GM21447 (cell line): Measurements from ENCODE around the gene IPCEF1.
A peak's percentile ranks its signal among the peaks of the same experiment; 100 is the strongest.

ENCODE experiments used
- ATAC-seq: cut with Tn5 transposase; IDR thresholded peaks from one replicate; pipeline ENCODE4 v1.9.1; 2021; ENCODE audit not compliant: unreplicated experiment

The IPCEF1 gene, protein sequence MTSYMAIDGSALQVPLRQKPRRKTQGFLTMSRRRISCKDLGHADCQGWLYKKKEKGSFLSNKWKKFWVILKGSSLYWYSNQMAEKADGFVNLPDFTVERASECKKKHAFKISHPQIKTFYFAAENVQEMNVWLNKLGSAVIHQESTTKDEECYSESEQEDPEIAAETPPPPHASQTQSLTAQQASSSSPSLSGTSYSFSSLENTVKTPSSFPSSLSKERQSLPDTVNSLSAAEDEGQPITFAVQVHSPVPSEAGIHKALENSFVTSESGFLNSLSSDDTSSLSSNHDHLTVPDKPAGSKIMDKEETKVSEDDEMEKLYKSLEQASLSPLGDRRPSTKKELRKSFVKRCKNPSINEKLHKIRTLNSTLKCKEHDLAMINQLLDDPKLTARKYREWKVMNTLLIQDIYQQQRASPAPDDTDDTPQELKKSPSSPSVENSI

DNA sequence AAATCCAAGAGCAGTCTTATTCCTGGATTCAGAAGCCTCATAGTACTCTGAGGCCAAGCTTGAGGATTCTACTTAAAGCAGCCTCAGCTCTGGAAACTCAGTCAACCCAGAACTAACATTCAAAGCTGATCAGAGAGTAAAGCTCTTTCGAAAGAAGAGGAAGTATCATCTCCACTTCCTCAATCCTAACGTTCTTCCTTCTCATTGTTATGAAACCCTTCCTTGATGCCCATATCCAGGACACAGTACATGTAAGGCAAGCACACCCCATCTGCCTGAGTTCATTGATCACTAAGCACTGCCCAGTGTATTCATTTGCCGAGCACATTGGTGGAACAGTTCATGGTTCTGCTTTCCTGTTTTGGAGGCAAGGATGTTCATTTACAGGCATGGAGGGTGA lies at the start of gene IPCEF1:
IPCEF1 (minus strand) TSS at position 114 of the 400 bp plus-strand sequence. CDS start 90,856 bp downstream, outside the sequence.
- peak; percentile 22 for ATAC-seq

DNA sequence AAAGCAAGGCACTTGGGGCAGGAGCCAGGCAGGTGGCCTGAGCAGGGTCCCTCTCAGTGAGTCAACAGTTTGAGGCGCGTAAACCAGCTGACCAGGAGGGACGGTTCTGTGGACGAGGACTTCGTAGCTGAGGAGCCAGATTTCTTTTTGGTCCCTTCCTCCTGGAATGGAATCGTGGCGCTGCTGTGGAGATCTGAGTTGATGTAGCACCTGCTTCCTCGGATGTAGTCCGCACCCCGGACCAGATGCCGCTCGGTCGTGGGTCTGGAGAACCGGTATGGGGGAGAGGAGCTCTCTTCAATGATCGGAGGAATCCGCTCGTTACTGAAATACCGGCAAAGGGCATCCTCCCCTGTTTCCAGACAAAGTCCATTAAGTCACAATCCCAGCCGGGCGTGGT lies 49.7 kb upstream of the IPCEF1 start:
- no peak for ATAC-seq

DNA sequence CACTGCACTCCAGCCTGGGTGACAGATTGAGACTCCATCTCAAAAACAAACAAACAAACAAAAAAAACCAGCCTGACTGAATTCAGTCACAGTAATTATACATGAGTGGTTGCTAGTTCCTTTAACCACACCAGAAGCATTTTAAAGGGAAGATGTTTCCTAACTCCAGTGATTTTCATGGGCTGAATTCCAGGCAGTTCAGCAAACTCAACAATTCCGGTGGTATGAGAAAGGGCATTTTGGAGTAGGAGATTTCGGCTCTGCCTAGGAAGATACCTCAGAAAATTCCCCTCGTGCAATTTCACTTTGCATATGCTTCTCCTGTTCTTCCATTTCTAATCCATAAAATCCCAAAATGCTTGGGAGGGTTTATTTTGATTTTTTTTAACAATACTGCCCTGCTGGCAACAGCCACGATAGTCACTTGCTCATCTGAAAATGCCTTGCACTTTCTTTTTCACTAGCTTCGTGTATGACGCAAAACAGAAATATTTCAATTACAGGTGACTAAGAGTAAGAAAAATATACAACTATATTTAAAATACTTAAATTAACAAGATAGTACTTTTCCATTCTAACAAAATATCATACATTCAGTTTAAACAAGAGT lies 48.3 kb upstream of the IPCEF1 start:
- ATAC-seq, result no peak

DNA sequence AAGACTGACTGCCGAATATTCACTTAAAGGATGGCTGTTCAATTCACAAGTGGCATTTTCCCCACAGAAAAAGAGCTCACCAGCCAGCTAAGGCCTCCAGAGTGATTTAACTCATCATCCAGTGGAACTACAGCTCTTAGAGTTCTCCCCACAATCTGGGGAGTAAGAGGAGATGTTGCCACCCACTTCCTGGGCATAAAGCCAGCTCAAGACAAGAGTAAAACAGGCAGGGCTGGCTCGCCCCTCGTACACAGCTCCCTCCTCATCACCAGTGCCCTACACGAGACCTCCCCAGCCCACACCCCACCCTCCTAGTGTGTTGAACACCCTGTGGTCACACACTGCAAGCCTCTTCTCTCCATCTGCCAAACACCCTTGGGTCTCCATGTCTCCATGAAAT lies 47.2 kb upstream of the IPCEF1 start:
- no peak for ATAC-seq

DNA sequence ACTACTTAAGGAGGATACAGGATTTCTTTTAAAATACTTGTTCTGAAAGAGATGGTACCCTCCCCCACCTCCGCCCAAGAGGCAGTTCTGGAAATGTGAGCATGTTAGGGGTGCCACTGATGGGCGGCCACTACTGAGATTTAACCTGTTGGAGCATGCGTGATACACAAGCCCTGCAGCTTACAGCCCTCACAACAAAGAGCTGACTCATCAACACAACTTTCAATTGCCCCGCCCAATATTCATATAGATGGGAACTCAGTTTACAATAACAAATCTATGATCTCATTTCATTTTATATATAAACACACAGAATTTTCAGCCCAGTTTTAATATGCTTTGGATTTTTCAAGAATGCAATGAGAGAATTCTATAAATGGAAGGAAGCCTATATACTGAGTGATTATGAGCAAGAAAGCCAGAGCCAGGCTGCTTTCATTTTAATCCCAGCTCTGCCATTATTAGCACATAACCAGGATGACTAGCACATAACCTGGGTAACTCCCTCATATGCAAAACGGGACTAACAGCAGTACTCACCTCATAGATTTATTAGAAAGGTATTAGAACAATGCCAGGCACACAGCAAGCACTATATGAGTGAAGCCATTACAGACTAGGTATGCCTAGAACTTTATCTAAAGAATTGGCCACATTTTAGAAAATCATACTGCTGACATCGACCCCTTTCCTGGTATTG lies 45.6 kb upstream of the IPCEF1 start:
- ATAC-seq, result no peak

DNA sequence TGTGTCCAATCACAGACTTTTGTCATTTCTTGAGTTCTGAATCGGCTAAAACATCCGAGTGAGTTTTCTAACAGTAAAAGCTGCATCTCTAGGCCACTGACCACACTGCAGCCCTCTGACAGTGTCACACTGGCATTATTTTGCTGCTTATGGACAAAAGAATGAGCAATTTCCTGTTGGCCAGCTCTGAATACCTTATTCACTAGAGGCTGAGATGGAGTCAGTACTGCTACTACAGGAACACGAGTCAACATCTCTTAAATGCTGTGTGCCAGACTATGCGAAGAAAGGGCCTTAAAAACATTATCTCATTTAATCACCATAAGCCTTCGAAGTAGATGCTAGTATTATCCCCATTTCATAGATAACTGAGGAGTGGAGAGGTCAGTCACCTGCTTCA lies 42.5 kb upstream of the IPCEF1 start:
- ATAC-seq, result no peak

DNA sequence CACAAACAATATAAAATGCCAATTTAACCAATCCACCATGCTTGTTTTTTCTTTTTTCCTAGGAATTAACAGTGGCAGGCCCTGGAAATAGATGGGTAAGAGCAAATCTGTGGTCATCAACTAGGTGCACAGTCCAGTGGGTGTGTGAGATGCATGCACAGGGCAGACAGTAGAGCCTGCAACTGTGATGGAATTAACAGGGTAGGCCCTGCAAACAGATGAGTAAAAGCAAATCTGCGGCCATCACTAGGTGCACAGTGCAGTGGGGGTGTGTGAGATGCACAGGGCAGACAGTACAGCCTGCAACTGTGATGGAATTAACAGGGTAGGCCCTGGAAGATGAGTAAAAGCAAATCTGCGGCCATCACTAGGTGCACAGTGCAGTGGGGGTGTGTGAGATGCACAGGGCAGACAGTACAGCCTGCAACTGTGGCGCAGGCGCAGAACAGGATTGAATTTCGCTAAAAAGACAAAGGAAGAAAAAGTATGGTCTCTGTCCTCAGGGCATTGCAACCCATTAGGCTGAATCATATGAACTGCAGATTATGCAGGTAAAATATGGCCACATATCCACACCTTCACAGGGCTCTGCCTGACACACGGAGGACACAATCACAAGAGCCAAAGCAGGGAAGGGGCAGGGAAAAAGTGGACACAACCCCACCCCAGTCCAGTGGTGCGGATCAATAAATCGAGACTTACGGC lies 41.0 kb upstream of the IPCEF1 start:
- no peak for ATAC-seq

DNA sequence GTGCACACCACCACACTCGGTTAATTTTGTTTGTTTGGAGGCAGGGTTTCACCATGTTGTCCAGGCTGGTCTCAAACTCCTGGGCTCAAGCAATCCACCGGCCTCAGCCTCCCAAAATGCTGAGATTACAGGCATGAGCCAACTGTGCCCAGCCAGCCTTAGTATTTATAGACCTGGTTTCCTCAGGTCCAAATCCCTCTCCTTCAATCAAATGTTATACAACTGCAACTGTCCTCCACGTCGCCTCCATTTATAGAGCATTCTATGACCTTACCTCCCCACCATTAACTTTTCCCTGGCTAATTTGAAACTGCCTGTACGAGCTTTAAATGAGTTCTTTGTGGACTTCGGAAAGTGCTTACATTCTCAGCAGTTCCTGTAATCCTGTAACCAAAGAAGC lies 39.3 kb upstream of the IPCEF1 start:
- no peak for ATAC-seq

DNA sequence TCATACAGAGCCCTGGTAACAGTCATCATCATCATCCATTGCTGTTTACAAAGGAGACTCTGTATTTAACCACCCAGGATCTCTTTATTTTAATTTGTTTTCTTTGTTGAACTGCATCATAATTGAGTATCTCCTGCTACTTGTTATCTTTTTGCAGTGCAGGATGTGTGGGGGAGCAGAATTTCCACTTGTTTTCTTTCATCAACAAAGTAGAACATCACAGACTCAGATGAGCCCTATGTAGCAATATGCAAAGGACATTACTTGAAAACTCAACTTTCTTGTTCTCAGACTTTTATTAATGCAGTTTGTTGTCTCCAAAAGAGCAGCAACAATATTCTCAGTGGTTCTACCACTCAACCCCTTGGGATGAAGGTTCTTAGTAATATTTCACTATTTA lies 38.7 kb upstream of the IPCEF1 start:
- ATAC-seq, result no peak

DNA sequence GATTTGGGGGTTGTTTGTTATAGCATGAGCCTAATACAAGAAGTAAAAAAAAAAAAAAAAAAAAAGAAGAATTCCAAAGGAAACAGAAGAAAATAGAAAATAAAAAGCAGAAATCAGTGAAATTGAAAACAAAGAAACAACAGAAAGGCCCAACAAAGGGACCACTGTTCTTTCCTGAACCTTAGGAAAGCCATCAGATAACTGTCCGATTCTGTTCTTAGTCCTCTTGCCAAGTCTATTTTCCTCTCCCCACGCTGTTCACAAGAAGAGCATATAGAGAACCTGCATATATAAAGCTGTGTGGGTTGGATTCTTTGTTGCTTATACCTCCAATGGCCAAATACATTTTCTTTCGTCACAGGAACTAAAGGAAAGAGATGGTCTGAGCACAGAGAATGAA lies 38.0 kb upstream of the IPCEF1 start:
- ATAC-seq, result no peak

DNA sequence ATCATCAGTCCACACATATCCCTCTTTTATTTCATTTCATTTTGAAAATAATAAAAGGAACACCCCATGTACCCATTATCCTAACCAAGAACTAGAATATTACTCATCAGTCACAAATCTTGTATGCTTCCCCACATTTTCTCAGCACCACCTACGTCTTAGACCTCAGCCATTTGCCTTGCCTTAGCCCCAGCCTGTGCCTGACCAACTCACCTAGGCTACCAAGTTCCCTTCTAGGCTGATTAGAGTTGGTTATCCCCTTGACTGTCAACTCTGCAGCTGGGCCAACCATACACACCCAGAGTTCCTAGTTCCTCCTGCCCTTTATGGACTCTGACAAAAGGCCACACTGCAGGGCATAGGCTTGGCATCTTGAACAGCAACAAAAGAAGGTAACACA lies 33.4 kb upstream of the IPCEF1 start:
- ATAC-seq, result no peak

DNA sequence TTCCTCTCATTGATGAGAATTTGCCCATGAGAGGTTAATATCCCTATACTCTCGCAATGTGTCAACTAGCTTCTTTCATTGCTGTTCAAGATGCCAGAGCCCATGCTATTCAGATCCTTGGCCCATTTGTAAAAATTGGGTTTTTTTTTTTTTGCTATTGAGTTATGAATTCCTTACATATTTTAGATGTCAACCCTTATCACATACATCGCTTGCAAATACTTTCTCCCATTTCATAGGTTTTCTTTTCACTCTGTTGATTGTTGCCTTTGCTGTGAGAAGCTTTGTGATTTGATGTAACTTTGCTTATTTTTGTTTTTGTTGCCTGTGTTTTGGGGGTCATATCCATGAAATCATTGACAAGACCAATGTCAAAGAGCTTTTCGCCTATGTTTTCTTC lies 32.2 kb upstream of the IPCEF1 start:
- ATAC-seq, result no peak

DNA sequence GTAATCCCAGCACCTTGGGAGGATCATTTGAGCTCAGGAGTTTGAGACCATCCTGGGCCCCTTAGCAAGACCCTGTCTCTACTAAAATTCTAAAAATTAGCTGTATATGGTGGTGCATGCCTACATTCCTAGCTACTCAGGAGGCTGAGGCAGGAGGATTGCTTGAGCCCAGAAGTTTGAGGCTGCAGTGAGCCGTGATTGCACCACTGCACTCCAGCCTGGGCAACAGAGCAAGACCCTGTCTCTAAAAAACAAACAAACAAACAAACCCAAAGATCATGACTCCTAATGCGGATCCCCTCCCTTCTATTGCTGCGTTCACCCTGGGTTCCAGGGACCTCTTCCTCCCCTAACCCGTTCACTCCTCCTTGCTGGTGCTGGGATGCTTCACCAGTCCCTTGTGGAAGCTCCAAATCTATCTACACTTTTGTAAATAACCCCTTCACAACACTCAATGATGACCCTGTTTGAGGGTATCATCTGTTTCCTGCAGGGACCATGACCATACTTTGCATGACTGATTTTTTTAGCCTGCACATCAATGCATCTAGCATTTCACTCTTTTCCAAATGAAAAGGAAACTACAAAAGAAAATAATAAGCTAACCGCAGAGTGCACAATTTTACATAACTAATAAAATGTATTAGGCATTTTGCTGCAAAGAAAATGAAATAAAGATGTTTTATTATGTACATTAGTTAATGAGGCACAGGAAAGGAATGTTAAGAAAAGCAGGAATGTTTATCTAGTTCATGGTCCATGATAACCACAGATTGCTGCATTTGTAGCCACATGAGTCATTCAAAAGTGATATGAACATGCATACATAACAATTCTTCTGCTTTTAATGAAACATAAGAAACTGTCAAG lies 30.5 kb upstream of the IPCEF1 start:
- no peak for ATAC-seq

DNA sequence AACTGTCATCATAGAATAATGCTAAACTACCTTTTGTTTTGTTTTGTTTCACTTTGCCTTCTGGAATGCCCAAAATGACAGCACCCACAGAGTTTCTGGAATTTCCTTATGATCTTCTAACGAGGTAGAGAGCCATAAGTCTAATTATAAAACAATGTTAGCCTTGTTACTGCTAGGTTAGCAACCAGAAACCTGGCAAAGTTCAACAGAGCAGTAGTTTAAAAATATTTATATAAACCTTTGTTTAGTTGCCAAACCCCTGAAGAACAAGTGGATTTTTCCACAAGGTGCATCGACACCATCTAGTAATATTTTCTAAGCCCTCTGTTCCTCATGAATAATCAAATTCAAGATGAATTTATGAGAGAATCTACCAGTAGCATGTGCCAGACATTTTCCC lies 27.6 kb upstream of the IPCEF1 start:
- no peak for ATAC-seq

DNA sequence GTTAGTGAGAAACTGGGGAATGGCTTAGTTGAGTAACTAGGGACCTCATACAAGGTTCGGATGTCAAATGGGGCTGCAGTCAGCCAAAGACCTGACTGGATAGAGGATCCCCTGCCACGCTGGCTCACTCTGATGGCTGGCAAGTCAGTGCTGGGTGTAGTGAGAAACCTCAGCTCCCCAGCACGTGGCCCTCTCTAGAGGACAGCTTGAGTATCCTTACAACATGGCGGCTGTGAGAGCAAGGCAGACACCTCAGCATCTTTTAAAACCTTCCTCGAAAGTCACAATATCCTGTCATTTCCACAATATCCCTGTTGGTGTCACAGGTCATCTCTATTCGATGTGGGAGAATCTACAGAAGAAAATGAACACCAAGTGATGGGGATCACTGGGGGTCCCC lies 26.7 kb upstream of the IPCEF1 start:
- no peak for ATAC-seq

DNA sequence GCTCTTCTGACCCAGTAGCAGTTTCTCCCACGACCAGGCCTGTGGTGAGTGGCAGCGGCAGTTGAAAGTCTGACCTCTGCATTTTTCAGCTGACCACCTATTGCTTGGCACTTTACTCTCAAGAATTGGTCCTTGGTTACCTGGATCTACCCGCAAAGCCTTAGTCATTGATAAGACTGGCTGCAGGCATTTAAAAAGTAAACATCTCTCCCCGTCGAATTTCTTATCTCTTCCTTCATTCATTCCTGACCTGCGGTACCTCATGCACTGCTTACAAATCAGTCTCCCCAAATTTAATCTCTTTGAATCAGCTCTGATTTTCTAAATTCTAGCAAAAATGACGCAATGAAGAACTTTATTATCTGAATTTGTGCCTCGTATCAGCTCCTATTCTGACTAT lies 26.1 kb upstream of the IPCEF1 start:
- no peak for ATAC-seq

DNA sequence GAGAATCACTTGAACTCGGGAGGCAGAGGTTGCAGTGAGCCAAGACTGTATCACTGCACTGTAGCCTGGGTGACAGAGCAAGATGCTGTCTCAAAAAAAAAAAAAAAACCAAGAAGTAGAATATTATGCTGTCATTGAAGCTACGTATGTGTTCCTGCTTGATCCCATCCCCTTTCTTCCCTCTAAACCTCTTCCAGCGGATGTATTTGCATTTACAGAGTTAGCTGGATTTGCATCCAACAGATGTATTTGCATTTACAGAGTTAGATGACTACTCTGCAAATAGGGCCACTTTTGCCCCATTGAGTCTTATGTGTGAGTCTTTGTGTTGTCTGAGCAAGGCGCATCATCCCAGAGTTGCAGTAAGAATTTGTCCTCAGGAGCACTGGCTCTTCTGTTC lies 24.9 kb upstream of the IPCEF1 start:
- no peak for ATAC-seq

DNA sequence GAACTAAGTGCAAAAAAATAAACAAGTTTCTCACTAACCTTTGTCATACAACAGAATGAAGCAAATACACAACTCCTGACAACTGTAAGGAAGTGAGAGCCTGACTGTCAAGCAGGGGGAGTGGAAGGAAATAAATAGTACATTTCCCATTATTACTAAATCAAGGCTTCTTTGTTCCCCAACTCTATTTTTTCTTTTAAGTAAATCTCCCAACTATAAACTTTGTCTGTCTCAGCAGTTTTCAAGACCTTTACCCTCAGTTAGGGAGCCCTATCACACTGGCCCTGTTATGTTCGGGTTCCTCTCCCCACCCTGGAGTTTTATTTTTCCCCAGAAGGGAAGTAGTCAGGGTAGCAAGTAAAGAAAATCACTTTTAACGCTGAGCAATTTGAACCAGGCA lies 24.1 kb upstream of the IPCEF1 start:
- no peak for ATAC-seq

DNA sequence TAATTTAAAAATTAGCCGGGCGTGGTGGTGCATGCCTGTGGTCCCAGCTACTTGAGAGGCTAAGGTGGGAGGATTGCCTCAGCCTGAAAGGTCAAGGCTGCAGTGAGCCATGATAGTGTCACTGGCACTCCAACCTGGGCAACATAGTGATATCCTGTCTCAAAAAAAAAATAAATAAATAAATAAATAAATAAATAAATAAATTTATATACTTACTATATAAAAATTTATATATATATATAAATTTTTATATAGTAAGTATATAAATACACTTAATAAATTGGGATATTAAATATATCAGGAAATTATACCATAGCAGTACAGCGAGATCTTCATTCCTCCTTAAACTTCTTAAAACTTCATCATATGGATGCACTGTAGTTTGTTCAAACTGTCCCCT lies 23.0 kb upstream of the IPCEF1 start:
- ATAC-seq, result no peak

DNA sequence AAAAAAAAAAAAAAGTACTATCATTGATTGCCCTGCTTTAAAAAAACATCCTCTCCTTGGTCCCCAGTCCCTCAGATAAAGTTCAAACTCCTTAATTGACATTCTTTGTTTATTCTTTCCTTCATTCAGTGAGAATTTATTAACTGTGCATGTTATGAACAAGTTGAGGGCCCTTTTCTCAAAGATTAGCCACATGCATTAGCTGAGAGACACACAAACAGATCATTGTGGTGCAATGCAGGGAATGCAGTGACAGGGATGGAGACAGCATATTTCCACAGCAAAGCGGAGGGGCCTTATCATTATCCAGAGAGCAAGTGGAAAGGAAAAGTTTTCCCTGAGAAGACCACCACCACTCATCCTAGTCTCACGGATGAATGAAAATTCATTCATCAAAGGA lies 21.9 kb upstream of the IPCEF1 start:
- no peak for ATAC-seq

DNA sequence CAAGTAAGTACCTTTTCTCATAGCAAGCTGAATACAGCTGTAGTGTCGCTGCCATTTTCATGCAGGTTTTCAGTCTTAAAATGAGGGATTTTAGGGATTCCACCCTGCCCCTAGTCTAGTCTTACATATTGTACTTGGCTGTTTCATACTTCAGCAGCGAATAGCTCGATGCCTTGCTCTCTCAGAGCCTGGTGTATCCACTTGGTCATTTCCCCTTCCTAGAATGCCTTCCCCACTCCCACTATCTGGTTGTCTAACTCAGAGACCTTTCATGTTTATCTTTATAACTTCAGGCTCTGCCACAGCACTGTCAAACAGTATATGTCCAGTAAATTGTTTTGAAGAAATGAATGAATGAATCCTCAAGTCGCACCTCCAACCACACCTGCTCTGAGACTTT lies 21.1 kb upstream of the IPCEF1 start:
- ATAC-seq, result no peak
